Activated CD8-positive, alpha-beta T cell treated with anti-CD3 and anti-CD28 coated beads for 36 hours (primary cell): ENCODE data around the gene ZSWIM4. TPM values are rescaled to one million over a fixed set of nuclear protein-coding genes. Genes with fewer than 3 reads are reported as not detected.

Source experiments
- ATAC-seq: fragments of 200-7000 bp; cut with Tn5 transposase; one replicate; pipeline ENCODE4 v1.10.0; 2021; ENCODE audit warnings: mild to moderate bottlenecking, moderate library complexity
- CTCF ChIA-PET: fragments of 350-600 bp; sonication (Branson Sonifier 250); formaldehyde crosslinking; loops from one replicate; lab custom pipeline; 2021; ENCODE audit warnings: antibody characterized with exemption; lab: Charles Lee
- POLR2A ChIA-PET: fragments of 350-600 bp; sonication (Branson Sonifier 250); formaldehyde crosslinking; loops from one replicate; lab custom pipeline; 2021; ENCODE audit warnings: antibody characterized with exemption; lab: Charles Lee
- DNase-seq: peaks from one replicate; pipeline ENCODE4 v3.0.0-alpha.2; 2020
- H3K27ac Mint-ChIP-seq: one replicate; pipeline ENCODE4 v1.8.0; 2021; ENCODE audit warnings: mild to moderate bottlenecking, mixed read lengths
- H3K27me3 Mint-ChIP-seq: one replicate; pipeline ENCODE4 v1.8.0; 2021; ENCODE audit warnings: mixed read lengths
- H3K36me3 Mint-ChIP-seq: one replicate; pipeline ENCODE4 v1.8.0; 2021; ENCODE audit warnings: low read depth, mixed read lengths
- H3K4me1 Mint-ChIP-seq: one replicate; pipeline ENCODE4 v1.8.0; 2021; ENCODE audit warnings: low read depth, mixed read lengths
- H3K4me3 Mint-ChIP-seq: one replicate; pipeline ENCODE4 v1.8.0; 2021; ENCODE audit warnings: mild to moderate bottlenecking, moderate library complexity, mixed read lengths
- H3K9me3 Mint-ChIP-seq: one replicate; pipeline ENCODE4 v1.8.0; 2021; ENCODE audit warnings: mixed read lengths
- CTCF ChIP-seq: fragments of 200-600 bp; IDR thresholded peaks from one replicate; pipeline ENCODE4 v1.8.0; 2022; ENCODE audit warnings: antibody characterized with exemption, mild to moderate bottlenecking
- intact Hi-C: fragments of 100-400 bp; cut with micrococcal nuclease; formaldehyde crosslinking; loops from one replicate; pipeline ENCODE4 v1.10.0; 2022
- total RNA-seq, 2 experiments: library from RNA; stranded (reverse); gene quantifications; one replicate each; pipeline ENCODE4 v1.2.3, GENCODE V29; 2021

Gene ZSWIM4
- total RNA-seq, 2 experiments from 2014 or later, result 6.6 to 6.8 TPM

GRCh38 chr19:13813147-13813546, 17.9 kb downstream of the ZSWIM4 start:
- intact Hi-C loops, result no loop called here
- CTCF ChIA-PET, result no interaction called here
- DNase-seq (no peak), ATAC-seq (no peak)
- no peak overlapping the region for H3K27ac Mint-ChIP-seq
- H3K4me3 Mint-ChIP-seq, result no peak overlapping the region
- H3K9me3 Mint-ChIP-seq, result no peaks in the 10 kb centered on the region
- no peaks in the 10 kb centered on the region for H3K4me1 Mint-ChIP-seq
- peaks cover 2% of the 10 kb centered on the region for H3K36me3 Mint-ChIP-seq
- POLR2A ChIA-PET, result no interaction called here
- H3K27me3 Mint-ChIP-seq, result no peaks in the 10 kb centered on the region
- TF ChIP-seq CTCF, result no peak

GRCh38 chr19:13814550-13814949, 19.3 kb downstream of the ZSWIM4 start:
- intact Hi-C loops, result no loop called here
- peaks cover 5% of the 10 kb centered on the region for H3K36me3 Mint-ChIP-seq

GRCh38 chr19:13817018-13817614, 21.9 kb downstream of the ZSWIM4 start:
- no peak overlapping the region for H3K4me3 Mint-ChIP-seq
- H3K4me1 Mint-ChIP-seq, result no peaks in the 10 kb centered on the region
- peak; percentile 68 for ATAC-seq
- no peak for TF ChIP-seq CTCF
- DNase-seq, result peak; percentile 30
- CTCF ChIA-PET, result no interaction called here
- H3K27me3 Mint-ChIP-seq, result no peaks in the 10 kb centered on the region
- no peaks in the 10 kb centered on the region for H3K9me3 Mint-ChIP-seq
- POLR2A ChIA-PET, result interaction anchor here (1.0 kb wide), 1 partner anchor 22 kb away, joined by 5 read pairs; the partner anchor contains the start of gene ZSWIM4
- intact Hi-C loops, result no loop called here
- H3K36me3 Mint-ChIP-seq, result peaks cover 5% of the 10 kb centered on the region
- no peak overlapping the region for H3K27ac Mint-ChIP-seq

More at GRCh38 chr19:13814550-13814949, 19.3 kb downstream of the ZSWIM4 start:
- no peak for DNase-seq
- no peaks in the 10 kb centered on the region for H3K9me3 Mint-ChIP-seq
- H3K27me3 Mint-ChIP-seq, result no peaks in the 10 kb centered on the region
- no peak overlapping the region for H3K27ac Mint-ChIP-seq
- no peak for ATAC-seq
- H3K4me1 Mint-ChIP-seq, result no peaks in the 10 kb centered on the region
- ChIA-PET CTCF (no interaction called here), POLR2A (interaction anchor here (0.6 to 0.9 kb wide), 3 partner anchors 19 to 166 kb away, joined by 3 to 5 read pairs (median 5); no protein-coding TSS in a partner anchor)
- TF ChIP-seq CTCF, result no peak
- no peak overlapping the region for H3K4me3 Mint-ChIP-seq

- ChIA-PET CTCF (no interaction called here), POLR2A (interaction anchor here (1.0 kb wide), 1 partner anchor 23 kb away, joined by 5 read pairs; the partner anchor contains the start of gene ZSWIM4)
- H3K4me3 Mint-ChIP-seq, result no peak overlapping the region
- H3K9me3 Mint-ChIP-seq, result no peaks in the 10 kb centered on the region
- no peak overlapping the region for H3K27ac Mint-ChIP-seq
- ATAC-seq (peak; percentile 63), DNase-seq (peak; percentile 45)
- peaks cover 5% of the 10 kb centered on the region for H3K36me3 Mint-ChIP-seq
- H3K27me3 Mint-ChIP-seq, result no peaks in the 10 kb centered on the region
- no peaks in the 10 kb centered on the region for H3K4me1 Mint-ChIP-seq
- no peak for TF ChIP-seq CTCF
- intact Hi-C loops, result no loop called here
Observed at GRCh38 chr19:13817615-13818371, 22.6 kb downstream of the ZSWIM4 start.

GRCh38 chr19:13819238-13819637, 24.0 kb downstream of the ZSWIM4 start:
- POLR2A ChIA-PET, result interaction anchor here (0.8 kb wide), 1 partner anchor 22 kb away, joined by 3 read pairs; no protein-coding TSS in a partner anchor
- no peak for ATAC-seq
- no peak for TF ChIP-seq CTCF

More at GRCh38 chr19:13819238-13819637, 24.0 kb downstream of the ZSWIM4 start:
- CTCF ChIA-PET, result no interaction called here
- DNase-seq, result no peak
- Mint-ChIP-seq H3K4me3 (no peak overlapping the region), H3K27me3 (no peaks in the 10 kb centered on the region), H3K4me1 (no peaks in the 10 kb centered on the region), H3K9me3 (no peaks in the 10 kb centered on the region), H3K27ac (no peak overlapping the region), H3K36me3 (peaks cover 5% of the 10 kb centered on the region)
- intact Hi-C loops, result no loop called here
